Choroid plexus epithelial cell (primary cell): ENCODE data around the gene MALRD1.

ENCODE experiments used
- DNase-seq: peaks from one replicate; pipeline ENCODE4 v3.0.0-alpha.2; 2010; ENCODE audit warnings: low read depth
- H3K4me3 ChIP-seq: 2 replicates; pipeline ENCODE4 v1.5.1; 2011; ENCODE audit warnings: low read depth, mild to moderate bottlenecking, control low read depth, low read length, moderate library complexity
- CTCF ChIP-seq: conservative IDR thresholded peaks from 2 replicates; pipeline ENCODE4 v1.5.1; 2011; ENCODE audit warnings: low read depth, mild to moderate bottlenecking, control low read depth, inconsistent platforms, low read length, moderate library complexity

MALRD1 gene

GRCh38 chr10:19483421-19483820 lies 434.8 kb downstream of the MALRD1 start:
- no peak for TF ChIP-seq CTCF
- DNase-seq = no peak
- no peak overlapping the region for H3K4me3 ChIP-seq

- peak overlapping the region; percentile 44 for H3K4me3 ChIP-seq
- peak; percentile 41 for DNase-seq
Measured at GRCh38 chr10:19488592-19489280, 440.1 kb downstream of the MALRD1 start.

GRCh38 chr10:19491166-19491565 lies 442.6 kb downstream of the MALRD1 start:
- TF ChIP-seq CTCF = no peak
- no peak for DNase-seq
- H3K4me3 ChIP-seq = no peak overlapping the region

More at GRCh38 chr10:19488592-19489280, 440.1 kb downstream of the MALRD1 start:
- peak; percentile 35 for TF ChIP-seq CTCF

GRCh38 chr10:19493917-19494316 lies 445.3 kb downstream of the MALRD1 start:
- H3K4me3 ChIP-seq = no peak overlapping the region
- no peak for DNase-seq
- no peak for TF ChIP-seq CTCF

- no peak overlapping the region for H3K4me3 ChIP-seq
- no peak for TF ChIP-seq CTCF
- DNase-seq = no peak
Measured at GRCh38 chr10:19497026-19497425, 448.4 kb downstream of the MALRD1 start.

- no peak overlapping the region for H3K4me3 ChIP-seq
- DNase-seq = peak; percentile 63
- no peak for TF ChIP-seq CTCF
Measured at GRCh38 chr10:19498393-19499290, 450.0 kb downstream of the MALRD1 start.
